HepG2 (cell line): ENCODE data around the gene ALDH16A1. TPM values are rescaled to one million over a fixed set of nuclear protein-coding genes. Genes with fewer than 3 reads are reported as not detected.

Source experiments
- CBX5 ChIP-seq: sonication (generic); formaldehyde crosslinking; IDR thresholded peaks from 2 replicates; pipeline ENCODE4 v1.4.0; 2020; ENCODE audit warnings: missing genetic modification reagents, borderline replicate concordance
- EZH2 ChIP-seq: conservative IDR thresholded peaks from 2 replicates; pipeline ENCODE4 v1.6.1; 2012; ENCODE audit warnings: mild to moderate bottlenecking, low read depth, low read length, moderate library complexity
- FOXM1 ChIP-seq: sonication (generic); formaldehyde crosslinking; IDR thresholded peaks from 2 replicates; pipeline ENCODE4 v1.5.0; 2020; ENCODE audit warnings: missing genetic modification reagents
- HOXA5 ChIP-seq: sonication (generic); formaldehyde crosslinking; IDR thresholded peaks from 2 replicates; pipeline ENCODE4 v1.4.0; 2020; ENCODE audit warnings: missing genetic modification reagents
- KDM2A ChIP-seq: sonication (generic); formaldehyde crosslinking; IDR thresholded peaks from 2 replicates; pipeline ENCODE4 v1.4.0; 2020; ENCODE audit warnings: low read depth, missing genetic modification reagents, borderline replicate concordance
- KDM4B ChIP-seq: sonication (generic); formaldehyde crosslinking; IDR thresholded peaks from 2 replicates; pipeline ENCODE4 v1.4.0; 2020; ENCODE audit warnings: missing genetic modification reagents
- KMT2B ChIP-seq: IDR thresholded peaks from 2 replicates; pipeline ENCODE4 v1.6.1; 2016; ENCODE audit warnings: missing genetic modification reagents, missing compliant biosample characterization
- NFIC ChIP-seq: IDR thresholded peaks from 2 replicates; pipeline ENCODE4 v1.6.1; 2012; ENCODE audit warnings: mild to moderate bottlenecking, low read length, inconsistent platforms
- SATB2 ChIP-seq: sonication (generic); formaldehyde crosslinking; IDR thresholded peaks from 2 replicates; pipeline ENCODE4 v1.5.0; 2020; ENCODE audit warnings: missing genetic modification reagents
- TOE1 ChIP-seq: sonication (generic); formaldehyde crosslinking; IDR thresholded peaks from 2 replicates; pipeline ENCODE4 v1.4.0; 2020; ENCODE audit warnings: mild to moderate bottlenecking, missing genetic modification reagents
- U2AF1 ChIP-seq: fragments of 200-400 bp; formaldehyde crosslinking; optimal IDR thresholded peaks from 2 replicates; pipeline ENCODE3; 2017; ENCODE audit warnings: mild to moderate bottlenecking, low read depth, low read length
- ZBED4 ChIP-seq: sonication (generic); formaldehyde crosslinking; IDR thresholded peaks from 2 replicates; pipeline ENCODE4 v1.4.0; 2020; ENCODE audit warnings: missing genetic modification reagents, borderline replicate concordance
- ZBTB38 ChIP-seq: sonication (generic); formaldehyde crosslinking; IDR thresholded peaks from 2 replicates; pipeline ENCODE4 v1.5.1; 2020; ENCODE audit warnings: mild to moderate bottlenecking, missing genetic modification reagents
- ZFP41 ChIP-seq: sonication (generic); formaldehyde crosslinking; IDR thresholded peaks from 2 replicates; pipeline ENCODE4 v1.4.0; 2020; ENCODE audit warnings: mild to moderate bottlenecking, missing genetic modification reagents, borderline replicate concordance
- ZNF230 ChIP-seq: sonication (generic); formaldehyde crosslinking; IDR thresholded peaks from 2 replicates; pipeline ENCODE4 v1.4.0; 2020; ENCODE audit warnings: mild to moderate bottlenecking, missing genetic modification reagents
- ZNF33B ChIP-seq: sonication (generic); formaldehyde crosslinking; IDR thresholded peaks from 2 replicates; pipeline ENCODE4 v1.5.1; 2020; ENCODE audit warnings: mild to moderate bottlenecking, missing genetic modification reagents
- ZNF570 ChIP-seq: sonication (generic); formaldehyde crosslinking; IDR thresholded peaks from 2 replicates; pipeline ENCODE4 v1.4.0; 2020; ENCODE audit warnings: mild to moderate bottlenecking, missing genetic modification reagents, borderline replicate concordance
- ZNF614 ChIP-seq: IDR thresholded peaks from 2 replicates; pipeline ENCODE4 v1.6.1; 2018; ENCODE audit warnings: missing biosample characterization, missing genetic modification reagents, inconsistent platforms, borderline replicate concordance
- polyA plus RNA-seq, 8 experiments: library from polyadenylated mRNA; depleted of rRNA in 3 of 8; stranded (reverse) in 7 of 8; unstranded in 1 of 8; fragments of >200 nt; fragmentation: Illumina TruSeq in 4 of 8; extraction: Trizol in 4 of 8; gene quantifications; 2 replicates each; pipeline versions ENCODE4 v1.2.1 to v1.2.3, GENCODE V29; 2011 to 2016; ENCODE audit warnings: low read depth in 4 of 8, missing spikeins in 1 of 8, mixed read lengths in 1 of 8; ENCODE audit not compliant: insufficient read depth in 1 of 8
- total RNA-seq, 5 experiments: library from RNA; depleted of rRNA; stranded (reverse); fragments of >200 nt; fragmentation: Illumina TruSeq; extraction: Trizol; gene quantifications; 2 replicates each; pipeline ENCODE4 v1.2.3, GENCODE V29; 2016; ENCODE audit warnings: low read depth in 1 of 5
- TF ChIP-seq, protein P1 (sequence below): sonication (generic); formaldehyde crosslinking; IDR thresholded peaks from 2 replicates; pipeline ENCODE4 v1.4.0; 2020; ENCODE audit warnings: mild to moderate bottlenecking, low read depth, missing genetic modification reagents
- TF ChIP-seq, protein P2 (sequence below): sonication (generic); formaldehyde crosslinking; conservative IDR thresholded peaks from 2 replicates; pipeline ENCODE4 v1.4.0; 2020; ENCODE audit warnings: mild to moderate bottlenecking, missing genetic modification reagents, moderate library complexity

Gene ALDH16A1
- total and polyA plus RNA-seq, 2 of the 13 experiments (the other 11 are each of a cell fraction or from before 2014, with no cell fraction given) = 8.4 to 34.9 TPM

- TF ChIP-seq, protein P1, sequence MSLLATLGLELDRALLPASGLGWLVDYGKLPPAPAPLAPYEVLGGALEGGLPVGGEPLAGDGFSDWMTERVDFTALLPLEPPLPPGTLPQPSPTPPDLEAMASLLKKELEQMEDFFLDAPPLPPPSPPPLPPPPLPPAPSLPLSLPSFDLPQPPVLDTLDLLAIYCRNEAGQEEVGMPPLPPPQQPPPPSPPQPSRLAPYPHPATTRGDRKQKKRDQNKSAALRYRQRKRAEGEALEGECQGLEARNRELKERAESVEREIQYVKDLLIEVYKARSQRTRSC = no peak
- no peak for TF ChIP-seq TOE1 (CRISPR knock-in tag)
- TF ChIP-seq ZNF570 (CRISPR knock-in tag) = 0 out of 2 replicates have a peak, but pooled peaks have one; percentile 36
- no peak for TF ChIP-seq HOXA5
- TF ChIP-seq KDM2A = peak; percentile 82; the same call in 1 of the 2 replicates
- TF ChIP-seq EZH2 = no peak
- TF ChIP-seq ZBTB38 (CRISPR knock-in tag) = peak; percentile 50; the same call in 1 of the 2 replicates
- TF ChIP-seq ZNF614 (CRISPR knock-in tag) = no peak
- no peak for TF ChIP-seq SATB2 (CRISPR knock-in tag)
- no peak; the same call in 1 of the 2 replicates for TF ChIP-seq NFIC
- TF ChIP-seq KMT2B (CRISPR knock-in tag) = 0 out of 2 replicates have a peak, but pooled peaks have one; percentile 25
- TF ChIP-seq U2AF1 = peak; percentile 29
- no peak for TF ChIP-seq KDM4B
- TF ChIP-seq FOXM1 = no peak
- TF ChIP-seq ZNF230 (CRISPR knock-in tag) = 0 out of 2 replicates have a peak, but pooled peaks have one; percentile 24
- TF ChIP-seq ZBED4 = no peak; the same call in 1 of the 2 replicates
- TF ChIP-seq ZFP41 (CRISPR knock-in tag) = no peak
- TF ChIP-seq, protein P2, sequence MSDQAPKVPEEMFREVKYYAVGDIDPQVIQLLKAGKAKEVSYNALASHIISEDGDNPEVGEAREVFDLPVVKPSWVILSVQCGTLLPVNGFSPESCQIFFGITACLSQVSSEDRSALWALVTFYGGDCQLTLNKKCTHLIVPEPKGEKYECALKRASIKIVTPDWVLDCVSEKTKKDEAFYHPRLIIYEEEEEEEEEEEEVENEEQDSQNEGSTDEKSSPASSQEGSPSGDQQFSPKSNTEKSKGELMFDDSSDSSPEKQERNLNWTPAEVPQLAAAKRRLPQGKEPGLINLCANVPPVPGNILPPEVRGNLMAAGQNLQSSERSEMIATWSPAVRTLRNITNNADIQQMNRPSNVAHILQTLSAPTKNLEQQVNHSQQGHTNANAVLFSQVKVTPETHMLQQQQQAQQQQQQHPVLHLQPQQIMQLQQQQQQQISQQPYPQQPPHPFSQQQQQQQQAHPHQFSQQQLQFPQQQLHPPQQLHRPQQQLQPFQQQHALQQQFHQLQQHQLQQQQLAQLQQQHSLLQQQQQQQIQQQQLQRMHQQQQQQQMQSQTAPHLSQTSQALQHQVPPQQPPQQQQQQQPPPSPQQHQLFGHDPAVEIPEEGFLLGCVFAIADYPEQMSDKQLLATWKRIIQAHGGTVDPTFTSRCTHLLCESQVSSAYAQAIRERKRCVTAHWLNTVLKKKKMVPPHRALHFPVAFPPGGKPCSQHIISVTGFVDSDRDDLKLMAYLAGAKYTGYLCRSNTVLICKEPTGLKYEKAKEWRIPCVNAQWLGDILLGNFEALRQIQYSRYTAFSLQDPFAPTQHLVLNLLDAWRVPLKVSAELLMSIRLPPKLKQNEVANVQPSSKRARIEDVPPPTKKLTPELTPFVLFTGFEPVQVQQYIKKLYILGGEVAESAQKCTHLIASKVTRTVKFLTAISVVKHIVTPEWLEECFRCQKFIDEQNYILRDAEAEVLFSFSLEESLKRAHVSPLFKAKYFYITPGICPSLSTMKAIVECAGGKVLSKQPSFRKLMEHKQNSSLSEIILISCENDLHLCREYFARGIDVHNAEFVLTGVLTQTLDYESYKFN (CRISPR knock-in tag) = no peak
- no peak for TF ChIP-seq CBX5 (CRISPR knock-in tag)
- no peak for TF ChIP-seq ZNF33B
These were observed 9.5 kb upstream of the ALDH16A1 start (continued) for GRCh38 chr19:49443366-49444099.
